CD4-positive, alpha-beta T cell (primary cell): Measurements from ENCODE around the gene C9. TPM values are rescaled to one million over a fixed set of nuclear protein-coding genes. Genes with fewer than 3 reads are reported as not detected.

Experiments used
- ATAC-seq: fragments of 200-7000 bp; cut with Tn5 transposase; one replicate; pipeline ENCODE4 v1.10.0; 2022; ENCODE audit warnings: mild to moderate bottlenecking; ENCODE audit not compliant: poor library complexity
- CTCF ChIA-PET: fragments of 350-600 bp; sonication (Branson Sonifier 250); formaldehyde crosslinking; loops from one replicate; lab custom pipeline; 2021; ENCODE audit warnings: antibody characterized with exemption, inconsistent platforms; lab: Charles Lee
- POLR2A ChIA-PET: fragments of 350-600 bp; sonication (Branson Sonifier 250); formaldehyde crosslinking; loops from one replicate; lab custom pipeline; 2021; ENCODE audit warnings: antibody characterized with exemption, inconsistent platforms; lab: Charles Lee
- DNase-seq, 14 experiments: peaks; one replicate each; pipeline ENCODE4 v3.0.0-alpha.2; 2013 to 2020; ENCODE audit warnings: mixed read lengths in 2 of 14
- H3K27ac ChIP-seq, 2 donors: one replicate each; pipeline versions ENCODE4 v1.5.1 to v1.7.0; 2013; ENCODE audit warnings: low read length in 2 of 2, low read depth in 1 of 2, mild to moderate bottlenecking in 1 of 2
- H3K27me3 ChIP-seq, 2 experiments: 1 replicate in 1 of 2; 2 replicates in 1 of 2; pipeline versions ENCODE4 v1.6.1 to v1.7.0; 2013; ENCODE audit warnings: low read length in 2 of 2, control low read depth in 1 of 2, mild to moderate bottlenecking in 1 of 2, moderate library complexity in 1 of 2; ENCODE audit not compliant: insufficient read depth in 2 of 2, control insufficient read depth in 1 of 2
- H3K36me3 ChIP-seq: one replicate; pipeline ENCODE4 v1.6.1; 2013; ENCODE audit warnings: low read length, control low read depth; ENCODE audit not compliant: insufficient read depth
- H3K4me1 ChIP-seq: one replicate; pipeline ENCODE4 v1.6.1; 2013; ENCODE audit warnings: low read length, control low read depth; ENCODE audit not compliant: insufficient read depth
- H3K4me3 ChIP-seq: one replicate; pipeline ENCODE4 v1.5.1; 2013; ENCODE audit warnings: mild to moderate bottlenecking, low read length, moderate library complexity
- H3K9me3 ChIP-seq, 2 experiments: 1 replicate in 1 of 2; 2 replicates in 1 of 2; pipeline versions ENCODE4 v1.6.1 to v1.7.0; 2013; ENCODE audit warnings: low read length in 2 of 2, mild to moderate bottlenecking in 2 of 2, control low read depth in 1 of 2, moderate library complexity in 1 of 2; ENCODE audit not compliant: control insufficient read depth in 1 of 2, insufficient read depth in 1 of 2
- H3K27ac Mint-ChIP-seq: one replicate; pipeline ENCODE4 v1.8.0; 2020; ENCODE audit warnings: mixed read lengths
- H3K27me3 Mint-ChIP-seq: one replicate; pipeline ENCODE4 v1.8.0; 2021; ENCODE audit warnings: mixed read lengths
- H3K36me3 Mint-ChIP-seq: one replicate; pipeline ENCODE4 v1.8.0; 2021; ENCODE audit warnings: low read depth, mixed read lengths
- H3K4me1 Mint-ChIP-seq: one replicate; pipeline ENCODE4 v1.8.0; 2021; ENCODE audit warnings: low read depth, mixed read lengths
- H3K4me3 Mint-ChIP-seq: one replicate; pipeline ENCODE4 v1.8.0; 2020; ENCODE audit warnings: mild to moderate bottlenecking, mixed read lengths
- H3K9me3 Mint-ChIP-seq: one replicate; pipeline ENCODE4 v1.8.0; 2020; ENCODE audit warnings: mixed read lengths
- intact Hi-C, 2 experiments: fragments of 100-400 bp; cut with DNase I in 1 of 2; cut with micrococcal nuclease in 1 of 2; formaldehyde crosslinking; loops; one replicate each; pipeline versions ENCODE4 v1.15.1 to v1.9.0; 2023 to 2025; cut with DNase I, micrococcal nuclease
- total RNA-seq, 174 experiments: library from RNA in 2 of 174; stranded (reverse) in 2 of 174; gene quantifications; one replicate each; pipeline ENCODE4 v1.2.3 and lab custom pipeline; 2021 to 2026
- TF ChIP-seq, protein P1 (sequence below): fragments of 200-600 bp; IDR thresholded peaks from one replicate; pipeline ENCODE4 v1.8.0; 2022; ENCODE audit warnings: antibody characterized with exemption, mild to moderate bottlenecking

Gene C9
- total RNA-seq, 2 experiments from 2014 or later, result not detected

DNA sequence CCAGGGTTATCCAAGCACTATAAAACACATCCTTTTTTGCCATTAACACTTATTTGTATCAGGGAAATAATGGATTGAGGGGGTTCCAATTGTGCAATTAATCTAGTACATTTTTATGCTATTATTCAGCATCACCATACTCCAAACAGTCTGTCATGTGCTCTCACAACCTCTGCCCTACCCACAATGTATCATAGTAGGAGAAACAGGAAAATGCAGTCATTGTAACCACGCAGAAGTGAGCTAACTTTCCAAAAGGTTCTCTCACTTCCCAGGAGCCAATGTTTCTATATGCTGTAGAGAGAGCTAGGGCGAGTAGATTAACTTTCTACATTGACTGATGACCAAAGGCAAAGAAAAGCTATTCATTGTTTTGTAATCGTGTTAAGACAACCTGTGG, 30.7 kb upstream of the C9 start:
- H3K4me3 Mint-ChIP-seq, result no peak overlapping the region
- ATAC-seq (no peak), DNase-seq (no peak)
- CTCF ChIA-PET, result no interaction called here
- intact Hi-C loops, result no loop called here
- H3K4me1 Mint-ChIP-seq, result peaks cover 6% of the 10 kb centered on the region
- no peaks in the 10 kb centered on the region for H3K36me3 Mint-ChIP-seq
- no peaks in the 10 kb centered on the region for H3K9me3 Mint-ChIP-seq
- TF ChIP-seq, protein P1, sequence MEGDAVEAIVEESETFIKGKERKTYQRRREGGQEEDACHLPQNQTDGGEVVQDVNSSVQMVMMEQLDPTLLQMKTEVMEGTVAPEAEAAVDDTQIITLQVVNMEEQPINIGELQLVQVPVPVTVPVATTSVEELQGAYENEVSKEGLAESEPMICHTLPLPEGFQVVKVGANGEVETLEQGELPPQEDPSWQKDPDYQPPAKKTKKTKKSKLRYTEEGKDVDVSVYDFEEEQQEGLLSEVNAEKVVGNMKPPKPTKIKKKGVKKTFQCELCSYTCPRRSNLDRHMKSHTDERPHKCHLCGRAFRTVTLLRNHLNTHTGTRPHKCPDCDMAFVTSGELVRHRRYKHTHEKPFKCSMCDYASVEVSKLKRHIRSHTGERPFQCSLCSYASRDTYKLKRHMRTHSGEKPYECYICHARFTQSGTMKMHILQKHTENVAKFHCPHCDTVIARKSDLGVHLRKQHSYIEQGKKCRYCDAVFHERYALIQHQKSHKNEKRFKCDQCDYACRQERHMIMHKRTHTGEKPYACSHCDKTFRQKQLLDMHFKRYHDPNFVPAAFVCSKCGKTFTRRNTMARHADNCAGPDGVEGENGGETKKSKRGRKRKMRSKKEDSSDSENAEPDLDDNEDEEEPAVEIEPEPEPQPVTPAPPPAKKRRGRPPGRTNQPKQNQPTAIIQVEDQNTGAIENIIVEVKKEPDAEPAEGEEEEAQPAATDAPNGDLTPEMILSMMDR, result no peak
- Histone ChIP-seq H3K27me3 (no peaks in the 10 kb centered on the region), H3K27ac (no peak overlapping the region), H3K4me1 (no peaks in the 10 kb centered on the region), H3K36me3 (no peaks in the 10 kb centered on the region), H3K9me3 (no peaks in the 10 kb centered on the region), H3K4me3 (no peak overlapping the region)
- POLR2A ChIA-PET, result no interaction called here
- no peaks in the 10 kb centered on the region for H3K27me3 Mint-ChIP-seq
- H3K27ac Mint-ChIP-seq, result no peak overlapping the region

DNA sequence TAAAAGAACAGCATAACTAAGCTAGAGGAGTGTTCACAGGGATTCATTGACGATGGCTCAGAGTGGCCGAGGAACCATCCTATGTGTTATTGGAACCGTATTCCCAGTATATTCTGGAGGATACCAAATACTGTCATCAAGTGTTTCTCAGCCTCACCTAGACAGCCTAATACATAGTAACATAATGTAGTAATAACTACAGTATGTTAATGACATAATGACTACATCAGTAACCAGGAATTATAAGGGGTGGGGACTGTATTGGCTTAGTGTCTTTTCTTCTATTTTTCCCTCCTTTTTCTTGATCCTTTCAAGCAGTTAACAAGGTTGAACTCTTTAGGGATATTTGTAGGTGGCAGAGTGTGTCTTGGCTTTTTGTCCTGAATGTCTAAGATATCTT, 26.6 kb upstream of the C9 start:
- no peak for ATAC-seq
- no peaks in the 10 kb centered on the region for H3K9me3 ChIP-seq
- Mint-ChIP-seq H3K27me3 (no peaks in the 10 kb centered on the region), H3K9me3 (no peaks in the 10 kb centered on the region), H3K4me3 (no peak overlapping the region), H3K27ac (no peak overlapping the region), H3K36me3 (no peaks in the 10 kb centered on the region), H3K4me1 (no peaks in the 10 kb centered on the region)
- no peak overlapping the region for H3K4me3 ChIP-seq
- intact Hi-C loops, result no loop called here
- H3K27ac ChIP-seq, result no peak overlapping the region
- CTCF ChIA-PET, result no interaction called here
- no peak for DNase-seq
- no peaks in the 10 kb centered on the region for H3K4me1 ChIP-seq
- H3K27me3 ChIP-seq, result no peaks in the 10 kb centered on the region
- TF ChIP-seq, protein P1, result no peak
- no peaks in the 10 kb centered on the region for H3K36me3 ChIP-seq
- POLR2A ChIA-PET, result no interaction called here

DNA sequence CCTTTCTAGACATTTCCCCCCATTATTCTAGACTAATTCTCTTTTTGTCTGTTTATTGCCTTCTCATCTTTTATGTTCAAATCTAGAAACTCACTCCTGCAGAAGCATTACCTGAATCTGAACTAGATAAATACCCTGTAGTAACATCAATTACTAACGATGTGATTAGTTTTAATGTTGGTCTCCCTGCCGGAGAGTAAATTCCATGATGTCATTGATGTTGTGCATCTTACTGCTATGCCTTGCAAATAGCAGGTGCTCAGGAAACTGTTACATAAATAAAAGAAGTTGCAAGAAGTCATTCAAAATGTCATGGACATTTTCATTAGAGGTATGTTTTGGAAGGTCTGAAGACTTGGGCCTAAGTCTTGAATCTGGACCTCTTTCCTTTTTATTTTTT, 23.0 kb upstream of the C9 start:
- TF ChIP-seq, protein P1, result no peak
- ATAC-seq (no peak), DNase-seq (no peak)
- Mint-ChIP-seq H3K27me3 (no peaks in the 10 kb centered on the region), H3K36me3 (no peaks in the 10 kb centered on the region), H3K9me3 (no peaks in the 10 kb centered on the region), H3K4me1 (no peaks in the 10 kb centered on the region), H3K4me3 (no peak overlapping the region), H3K27ac (no peak overlapping the region)
- Histone ChIP-seq H3K36me3 (no peaks in the 10 kb centered on the region), H3K4me3 (no peak overlapping the region), H3K27ac (no peak overlapping the region), H3K4me1 (no peaks in the 10 kb centered on the region), H3K27me3 (peaks cover 0 to 2% of the 10 kb centered on the region in 2 experiments), H3K9me3 (no peaks in the 10 kb centered on the region)
- intact Hi-C loops, result no loop called here
- ChIA-PET CTCF (no interaction called here), POLR2A (no interaction called here)
